G401.6 (cell line): Measurements from ENCODE around the gene MYH2.
"Not testable (repeated sequence)": the region's sequence is repeated elsewhere in the genome, so short reads cannot be mapped to it uniquely, and the experiment has no call there.

ENCODE experiments used
- FAIRE-seq: peaks from 2 replicates; lab custom pipeline; 2012; peaks lifted over from hg19 to GRCh38; lab: Jason Lieb, UNC

The MYH2 gene

DNA sequence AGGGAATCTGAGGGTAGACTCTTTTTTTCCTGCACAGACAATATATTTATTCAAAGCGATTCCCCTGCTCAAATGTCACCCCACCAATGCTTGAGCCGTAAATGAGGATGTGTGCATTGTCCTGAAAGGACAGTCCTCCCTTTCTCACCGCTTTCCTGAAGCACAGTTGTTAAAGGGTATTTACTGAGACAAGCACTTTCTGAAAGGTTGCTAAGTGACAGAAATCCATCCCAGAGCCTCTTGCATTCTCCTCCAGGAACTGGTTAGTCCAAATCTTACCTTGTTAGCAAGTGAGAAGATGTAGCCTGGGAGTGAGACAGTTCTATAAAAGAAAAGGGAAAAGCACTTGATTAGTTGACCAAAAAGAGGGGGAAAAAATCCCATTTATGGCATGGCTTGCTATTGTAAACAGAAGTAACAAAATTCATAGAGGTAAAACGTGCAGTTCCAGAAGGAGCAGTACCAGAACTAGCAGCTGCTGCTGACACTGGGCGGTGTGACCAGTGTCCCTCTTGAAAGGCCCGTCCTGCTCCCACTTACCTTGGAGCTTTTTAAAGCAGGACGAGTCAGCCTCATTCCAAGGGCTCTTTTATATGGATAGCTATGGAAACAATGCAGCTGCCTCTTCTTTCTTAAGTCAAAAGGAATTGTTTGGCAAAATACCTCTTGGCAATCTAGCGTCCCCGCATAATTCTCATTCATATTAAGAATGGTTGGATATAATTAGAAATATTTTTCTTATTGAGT is at the start of gene MYH2:
Gene MYH2, minus strand, starts transcription at position 563 of the 747 bp plus-strand sequence. CDS start 1,738 bp downstream, outside the sequence.
- no peak for FAIRE-seq

GRCh38 chr17:10598621-10599020 is 49.2 kb upstream of the MYH2 start:
- no peak for FAIRE-seq

- FAIRE-seq = no peak
These were observed 40.2 kb upstream of the MYH2 start for GRCh38 chr17:10589553-10590145.

DNA sequence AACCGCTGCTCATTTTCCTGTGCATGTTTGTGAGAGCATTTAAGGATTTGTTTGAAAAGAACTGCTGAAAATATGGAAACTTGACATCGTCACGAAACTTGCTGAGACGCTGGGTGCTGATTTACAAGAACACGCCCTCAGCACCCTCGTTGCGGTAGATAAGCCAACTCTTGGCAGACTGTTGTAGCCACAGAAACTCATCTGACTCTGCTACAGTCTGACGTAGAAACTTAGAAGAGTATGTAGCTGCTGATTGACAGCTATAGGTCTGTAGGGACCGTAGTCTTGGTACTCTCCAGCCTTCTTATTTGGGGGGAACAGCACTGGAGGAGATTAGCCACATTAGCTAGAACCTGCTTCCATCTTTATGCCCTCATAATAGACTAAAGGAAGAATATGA is 36.1 kb upstream of the MYH2 start:
- no peak for FAIRE-seq

GRCh38 chr17:10583834-10584233 is 34.4 kb upstream of the MYH2 start:
- no peak for FAIRE-seq

DNA sequence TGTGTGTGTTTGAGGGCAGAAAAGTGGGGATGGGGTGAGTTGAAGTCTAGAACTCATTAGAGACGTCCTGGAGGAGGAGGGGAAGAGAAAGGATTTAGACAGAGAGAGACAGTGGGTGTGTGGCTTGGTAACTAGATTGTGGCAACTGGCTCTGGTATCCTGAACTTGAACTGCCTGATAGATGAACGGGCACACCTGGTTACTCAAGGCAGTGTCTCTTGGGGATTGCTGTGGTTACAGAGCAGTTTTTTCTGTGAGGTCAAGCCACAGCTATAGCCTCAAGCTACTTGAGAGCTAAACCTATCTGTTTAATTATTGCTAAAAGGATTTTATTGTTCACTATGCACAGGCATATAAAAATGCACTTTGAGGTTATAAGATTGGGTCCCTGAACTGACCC is 29.8 kb upstream of the MYH2 start:
- no peak for FAIRE-seq

GRCh38 chr17:10574324-10574723 is 24.9 kb upstream of the MYH2 start:
- no peak for FAIRE-seq

- no peak for FAIRE-seq
These were observed 14.7 kb upstream of the MYH2 start for GRCh38 chr17:10563991-10564660.

- no peak for FAIRE-seq
These were observed 8.6 kb upstream of the MYH2 start for GRCh38 chr17:10558049-10558448.

- no peak for FAIRE-seq
These were observed 8.0 kb upstream of the MYH2 start for GRCh38 chr17:10557422-10557821.

DNA sequence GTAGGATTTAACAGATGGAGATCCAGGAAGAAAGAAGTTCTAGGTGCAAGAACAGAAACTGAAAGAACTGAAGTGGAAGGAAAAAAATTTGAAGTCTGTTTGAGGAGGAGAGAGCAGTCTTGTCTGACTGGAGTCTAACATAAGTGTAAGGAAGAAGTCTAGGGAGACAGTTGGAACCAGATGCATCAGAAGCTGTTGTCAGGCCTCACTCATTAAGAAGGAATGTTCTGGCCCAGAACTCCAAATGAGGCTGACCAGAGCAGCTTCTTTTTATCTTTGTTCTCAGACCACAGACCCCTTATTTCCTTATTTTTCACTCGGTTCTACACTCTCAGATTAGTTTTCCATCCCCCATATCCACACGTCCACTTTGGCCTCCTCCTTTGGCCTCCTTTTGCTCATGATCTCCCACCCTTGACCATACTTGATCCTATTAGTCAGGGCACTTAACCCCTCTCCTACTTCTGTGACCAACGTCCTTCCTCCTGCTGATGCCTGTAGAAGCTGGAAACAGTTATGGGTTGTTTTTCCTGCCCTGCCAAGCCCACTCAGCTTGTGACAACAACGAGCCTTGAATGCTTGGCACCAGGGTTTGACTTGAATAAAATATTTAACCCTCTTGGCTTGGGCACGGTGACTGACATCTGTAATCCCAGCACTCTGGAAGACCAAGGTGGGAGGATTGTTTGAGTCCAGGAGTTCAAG is 7.0 kb upstream of the MYH2 start:
- no peak for FAIRE-seq

DNA sequence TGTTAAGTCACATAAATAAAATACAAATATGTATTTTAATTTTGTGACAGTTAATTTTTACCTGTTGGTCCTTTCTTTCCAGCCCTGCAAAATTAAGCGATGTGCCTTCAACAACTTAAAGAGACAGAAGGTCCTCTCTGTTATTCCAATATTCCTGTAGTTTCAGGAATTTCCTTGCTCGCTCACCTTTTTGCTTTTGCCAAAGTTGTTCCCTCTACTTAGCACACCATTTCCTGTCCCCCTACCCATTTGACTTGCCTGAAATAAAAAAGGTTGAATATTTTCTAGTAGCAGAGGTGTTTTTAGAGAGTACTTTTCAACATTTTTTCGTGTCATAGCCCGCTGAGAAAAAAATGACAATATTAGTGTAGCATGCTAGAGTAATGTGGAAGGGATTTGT is 556 bp upstream of the MYH2 start:
- no peak for FAIRE-seq

GRCh38 chr17:10547351-10547750 is 2.1 kb downstream of the MYH2 start:
- no peak for FAIRE-seq

- not testable (repeated sequence) for FAIRE-seq
These were observed 6.0 kb downstream of the MYH2 start for GRCh38 chr17:10543486-10543885.

GRCh38 chr17:10541179-10541578 is 8.3 kb downstream of the MYH2 start:
- not testable (repeated sequence) for FAIRE-seq

DNA sequence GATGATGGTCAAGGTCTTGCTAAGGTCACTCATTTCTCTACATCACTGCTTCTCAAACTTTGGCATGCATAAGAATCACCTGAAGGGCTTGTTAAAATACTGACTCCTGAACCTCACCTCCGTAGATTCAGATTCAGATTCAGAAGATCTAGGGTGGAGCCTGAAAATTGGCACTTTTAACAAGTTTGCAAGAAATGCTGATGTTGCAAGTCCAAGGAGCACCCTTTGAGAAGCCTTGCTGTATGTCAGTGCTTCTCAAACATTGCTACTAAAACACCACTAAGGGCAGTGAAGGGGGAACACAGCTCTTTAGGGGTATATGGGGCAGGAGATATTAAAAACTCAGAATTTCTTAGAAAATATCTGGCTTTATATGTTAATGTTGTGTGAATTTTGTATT is 17.4 kb downstream of the MYH2 start:
- no peak for FAIRE-seq

GRCh38 chr17:10527419-10527818 is 22.0 kb downstream of the MYH2 start:
- no peak for FAIRE-seq

GRCh38 chr17:10526517-10526916 is 22.9 kb downstream of the MYH2 start:
- no peak for FAIRE-seq

DNA sequence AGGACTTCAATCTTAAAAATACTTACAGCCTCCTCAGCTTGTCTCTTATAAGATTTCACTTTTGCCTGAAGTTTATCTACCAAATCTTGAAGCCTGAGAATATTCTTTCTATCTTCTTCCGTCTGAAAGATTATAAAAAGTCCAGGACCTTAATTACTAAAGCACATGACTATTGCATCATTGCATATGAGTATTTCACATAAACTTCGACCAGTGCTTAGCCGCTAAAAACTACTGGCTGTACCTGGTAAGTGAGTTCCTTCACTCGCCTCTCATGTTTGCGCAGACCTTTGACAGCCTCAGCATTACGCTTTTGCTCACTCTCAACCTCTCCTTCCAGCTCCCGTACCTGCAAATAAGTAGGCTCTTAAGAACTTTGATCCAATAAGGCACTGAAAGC is 26.4 kb downstream of the MYH2 start:
- no peak for FAIRE-seq

GRCh38 chr17:10521949-10522348 is 27.5 kb downstream of the MYH2 start:
- FAIRE-seq = no peak

DNA sequence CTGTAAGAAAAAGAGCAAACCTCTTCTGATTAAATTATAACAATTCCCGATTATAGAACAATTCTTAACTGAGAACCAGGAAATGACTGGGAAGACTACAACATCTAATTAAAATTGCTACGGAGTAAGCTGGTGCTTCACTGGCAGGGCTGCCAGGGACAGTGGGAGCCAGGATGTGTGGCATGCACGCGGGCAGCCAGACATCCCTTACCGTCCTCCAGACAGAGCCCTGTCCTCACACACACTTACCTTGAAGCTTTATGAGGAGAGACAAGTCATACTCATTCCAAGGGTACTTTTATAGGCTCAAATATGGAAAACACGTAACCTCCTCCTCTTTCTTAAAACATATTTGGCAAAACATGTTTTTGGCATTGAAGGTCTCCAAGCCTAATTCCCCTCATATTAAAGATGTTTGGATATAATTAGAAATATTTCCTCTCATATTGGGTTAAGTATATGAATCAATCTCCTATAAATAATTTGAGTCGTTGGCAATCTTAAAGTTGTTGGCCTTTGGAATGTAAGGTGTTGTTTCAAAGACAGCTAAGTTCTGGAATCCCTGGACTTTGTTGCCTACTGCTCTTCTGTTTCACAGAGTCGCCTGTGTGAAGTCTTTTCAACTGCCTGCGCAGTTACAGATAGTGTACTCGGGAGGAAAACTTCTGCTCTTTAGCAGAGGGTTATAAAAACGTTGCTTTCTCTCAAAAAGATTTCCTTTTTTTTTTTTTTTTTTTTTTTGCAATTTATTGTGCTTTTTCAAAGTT is 31.0 kb downstream of the MYH2 start, which contains the start of gene MYH1:
Gene MYH1, minus strand, starts transcription at position 272 of the 767 bp plus-strand sequence. CDS start 1,900 bp downstream, outside the sequence.
- no peak for FAIRE-seq

- FAIRE-seq = no peak
These were observed 32.8 kb downstream of the MYH2 start for GRCh38 chr17:10516638-10517037.
